ENCODE results near the gene IFI6.

GRCh38 chr1:27668121-27668807 is 3.7 kb downstream of the IFI6 start:
- TF ChIP-seq CTCF (IDR thresholded peaks at IDR 0.05) (no peak), POLR2A (IDR thresholded peaks at IDR 0.05) (no peak)

Data from testis (tissue), 2 donors.